HT1080 (cell line): ENCODE measurements around the gene MT1G. TPM values are rescaled to one million over a fixed set of nuclear protein-coding genes. Genes with fewer than 3 reads are reported as not detected.
A peak's percentile ranks its signal among the peaks of the same experiment; 100 is the strongest.
"Not testable (repeated sequence)": the region's sequence is repeated elsewhere in the genome, so short reads cannot be mapped to it uniquely, and the experiment has no call there.

Experiments
- DNase-seq: peaks from one replicate; pipeline ENCODE4 v3.0.0-alpha.2; 2015; ENCODE audit warnings: low read depth
- total RNA-seq: library from RNA; depleted of rRNA; stranded (reverse); fragments of >200 nt; shearing (Covaris generic); gene quantifications from 2 replicates; pipeline ENCODE4 v1.2.3, GENCODE V29; 2014

The MT1G gene
- total RNA-seq, 1 experiment from 2014 or later = 1.4 TPM

DNA sequence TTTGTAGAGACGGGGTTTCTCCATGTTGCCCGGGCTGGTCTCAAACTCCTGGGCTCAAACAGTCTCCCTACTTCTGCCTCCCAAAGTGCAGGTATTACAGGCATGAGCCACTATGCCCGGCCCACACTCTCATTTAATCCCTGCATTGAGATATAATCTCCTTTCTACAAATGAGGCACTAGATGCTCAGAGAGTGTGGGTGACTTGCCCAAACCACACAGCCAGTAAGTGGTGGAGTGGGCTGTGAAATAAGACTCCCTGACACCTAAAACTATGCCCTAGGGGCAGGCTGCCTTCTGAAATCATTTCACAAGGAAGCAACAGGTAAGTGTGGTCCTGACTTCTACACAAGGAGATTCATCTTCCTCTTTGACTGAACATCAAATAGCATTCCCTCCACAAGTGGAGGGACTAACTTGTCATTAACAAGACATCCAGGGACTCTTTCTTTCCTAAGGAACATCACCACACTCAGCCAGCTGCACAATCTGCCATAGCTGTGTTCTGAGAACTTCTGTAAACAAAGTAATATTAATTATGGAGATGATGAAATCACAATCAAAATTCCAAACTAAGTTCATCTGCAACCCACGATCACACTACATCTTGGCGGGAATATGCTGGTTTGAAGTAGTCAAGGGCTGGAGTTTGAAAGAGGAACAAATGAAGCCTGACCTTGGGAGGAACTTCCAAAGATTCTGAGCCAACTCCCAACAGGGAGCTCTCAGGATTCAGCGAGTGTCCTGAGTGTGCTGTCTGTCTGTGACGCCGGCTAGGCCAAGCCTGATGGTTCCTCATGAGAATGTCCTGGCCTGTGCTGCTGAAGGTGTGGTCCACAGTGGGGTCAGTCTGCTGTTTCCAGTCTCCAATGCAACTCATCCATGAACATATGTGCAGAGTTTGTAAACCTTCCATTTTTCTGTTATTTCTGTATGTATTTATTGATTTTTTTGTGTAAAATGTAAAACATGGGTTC, 2.3 kb downstream of the MT1G start:
- not testable (repeated sequence) for DNase-seq

- no peak for DNase-seq
Observed at GRCh38 chr16:56664506-56664905, 3.4 kb downstream of the MT1G start.

DNA sequence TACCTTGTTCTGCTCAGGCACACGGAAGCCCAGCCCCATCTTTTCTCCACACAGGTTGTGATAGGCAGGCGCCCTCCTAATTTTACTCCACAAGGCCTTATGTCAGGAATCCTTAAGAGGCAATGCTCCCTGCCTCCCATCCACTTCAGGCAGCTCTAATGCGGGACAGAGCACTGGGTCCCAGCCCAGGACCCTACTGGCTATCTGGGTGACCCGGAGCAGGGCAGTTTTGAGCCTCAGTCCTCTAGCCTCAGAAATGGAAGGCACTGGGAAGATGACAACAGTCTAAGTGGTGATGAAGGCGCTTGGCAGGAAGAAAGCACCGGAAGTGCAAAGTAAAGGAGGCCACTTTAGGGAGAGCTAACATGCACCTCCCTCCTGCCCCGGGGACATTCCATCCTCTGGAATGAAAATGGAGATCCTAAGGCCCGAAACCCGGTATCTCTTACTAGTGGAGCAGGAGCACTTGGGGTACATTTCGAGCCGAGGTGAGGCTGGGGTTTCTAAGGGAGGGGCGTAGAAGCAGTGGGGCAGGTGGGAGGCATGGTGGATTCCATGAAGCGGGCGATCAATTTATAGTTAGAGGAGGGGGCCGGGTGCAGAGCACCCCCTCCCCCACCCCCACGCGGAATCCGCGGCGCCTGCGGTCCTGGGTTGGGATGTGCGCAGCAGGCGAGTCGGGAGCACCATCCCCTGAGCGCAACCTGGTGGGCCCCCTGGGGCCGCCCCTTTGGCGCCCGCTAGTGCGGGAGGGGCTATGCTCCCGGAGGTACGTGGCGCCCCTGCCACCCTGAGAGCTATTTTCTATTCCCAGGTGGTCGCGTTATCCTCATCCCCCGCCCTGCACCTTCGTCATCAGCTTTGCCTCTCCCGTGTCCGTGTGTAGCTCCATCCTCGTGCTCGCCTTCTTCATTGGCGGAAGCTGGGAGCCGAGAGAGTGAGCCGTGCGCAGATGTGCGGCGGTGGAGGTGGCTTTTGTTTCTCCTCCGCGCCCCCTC, 5.2 kb downstream of the MT1G start:
- no peak for DNase-seq

- DNase-seq = no peak
Observed at GRCh38 chr16:56658327-56658875, 9.5 kb downstream of the MT1G start.

DNA sequence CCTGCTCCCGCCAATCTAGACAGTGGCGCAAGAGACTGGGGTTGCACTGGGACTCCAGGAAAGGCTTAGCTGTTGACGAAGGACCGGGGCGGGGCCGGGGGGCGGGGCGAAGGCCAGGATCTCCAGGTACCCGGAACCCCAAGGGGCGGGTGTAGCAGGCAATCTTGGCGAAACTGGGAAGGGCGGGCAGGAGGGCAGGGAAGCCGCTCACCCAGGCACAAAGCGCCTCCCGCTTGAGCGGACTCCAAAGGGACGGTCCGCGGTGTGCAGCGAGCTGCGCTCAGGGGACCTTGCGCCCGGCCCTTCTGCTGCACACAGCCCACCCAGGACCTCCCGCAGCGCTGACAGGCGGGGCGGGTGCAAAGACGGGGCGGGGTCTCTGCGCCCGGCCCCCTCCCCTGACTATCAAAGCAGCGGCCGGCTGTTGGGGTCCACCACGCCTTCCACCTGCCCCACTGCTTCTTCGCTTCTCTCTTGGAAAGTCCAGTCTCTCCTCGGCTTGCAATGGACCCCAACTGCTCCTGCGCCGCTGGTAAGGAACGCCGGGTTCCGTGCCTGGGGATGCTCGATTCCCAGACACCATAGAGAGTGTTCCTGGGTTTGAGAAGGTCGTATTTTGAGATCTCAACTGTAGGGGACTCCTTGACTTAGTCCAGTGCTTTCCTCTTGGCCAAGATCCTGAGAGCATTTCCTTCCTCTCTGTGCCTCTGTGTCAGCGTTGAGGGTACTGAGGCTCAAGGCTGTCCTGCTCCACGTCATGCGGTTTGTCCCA, 10.1 kb downstream of the MT1G start, which contains the start of gene MT1F:
Gene MT1F (plus strand): TSS at position 405 of the 772 bp plus-strand sequence. CDS start 100 bp downstream, at position 505.
- DNase-seq = no peak

GRCh38 chr16:56653218-56653617, 14.6 kb downstream of the MT1G start:
- no peak for DNase-seq

- no peak for DNase-seq
Observed at GRCh38 chr16:56652600-56652999, 15.3 kb downstream of the MT1G start.

- DNase-seq = no peak
Observed at GRCh38 chr16:56651586-56651985, 16.3 kb downstream of the MT1G start, which contains the start of gene MT1B. MT1B (plus strand) TSS chr16:56651886; CDS start chr16:56651954, 68 bp downstream.

DNA sequence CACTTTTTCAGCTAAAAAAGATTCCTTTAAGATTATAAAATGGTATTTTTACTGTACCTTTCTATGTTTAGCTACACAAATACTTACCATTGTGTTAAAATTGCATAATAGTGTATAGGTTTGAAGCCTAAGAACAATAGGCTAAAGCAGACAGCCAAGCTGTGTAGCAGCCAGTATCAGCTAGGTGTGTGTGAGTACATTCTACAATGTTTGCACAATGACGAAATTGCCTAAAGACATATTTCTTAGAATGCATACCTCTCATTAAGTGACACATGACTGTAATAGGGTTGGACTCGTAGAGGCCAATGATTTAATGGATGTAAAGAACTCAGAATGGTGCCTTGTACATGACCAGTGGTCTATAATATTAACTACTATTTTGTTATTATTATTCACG, 18.0 kb downstream of the MT1G start:
- DNase-seq = no peak

DNA sequence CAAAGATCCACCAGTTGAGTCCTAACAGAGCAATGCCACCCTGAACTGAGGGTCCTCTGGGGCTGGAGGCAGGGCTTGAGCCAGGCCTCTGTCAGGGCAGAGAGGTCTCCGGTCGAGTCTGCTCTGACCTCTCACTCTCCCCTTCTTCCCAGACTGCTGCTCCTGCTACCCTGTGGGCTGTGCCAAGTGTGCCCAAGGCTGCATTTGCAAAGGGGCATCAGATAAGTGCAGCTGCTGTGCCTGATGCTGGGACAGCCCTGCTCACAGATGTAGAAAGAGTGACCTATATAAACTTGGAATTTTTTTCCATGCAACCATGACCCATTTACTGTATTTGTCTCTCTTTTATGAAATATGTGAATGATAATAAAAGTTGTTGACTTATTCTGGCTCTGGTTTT, 18.6 kb downstream of the MT1G start:
- no peak for DNase-seq

DNA sequence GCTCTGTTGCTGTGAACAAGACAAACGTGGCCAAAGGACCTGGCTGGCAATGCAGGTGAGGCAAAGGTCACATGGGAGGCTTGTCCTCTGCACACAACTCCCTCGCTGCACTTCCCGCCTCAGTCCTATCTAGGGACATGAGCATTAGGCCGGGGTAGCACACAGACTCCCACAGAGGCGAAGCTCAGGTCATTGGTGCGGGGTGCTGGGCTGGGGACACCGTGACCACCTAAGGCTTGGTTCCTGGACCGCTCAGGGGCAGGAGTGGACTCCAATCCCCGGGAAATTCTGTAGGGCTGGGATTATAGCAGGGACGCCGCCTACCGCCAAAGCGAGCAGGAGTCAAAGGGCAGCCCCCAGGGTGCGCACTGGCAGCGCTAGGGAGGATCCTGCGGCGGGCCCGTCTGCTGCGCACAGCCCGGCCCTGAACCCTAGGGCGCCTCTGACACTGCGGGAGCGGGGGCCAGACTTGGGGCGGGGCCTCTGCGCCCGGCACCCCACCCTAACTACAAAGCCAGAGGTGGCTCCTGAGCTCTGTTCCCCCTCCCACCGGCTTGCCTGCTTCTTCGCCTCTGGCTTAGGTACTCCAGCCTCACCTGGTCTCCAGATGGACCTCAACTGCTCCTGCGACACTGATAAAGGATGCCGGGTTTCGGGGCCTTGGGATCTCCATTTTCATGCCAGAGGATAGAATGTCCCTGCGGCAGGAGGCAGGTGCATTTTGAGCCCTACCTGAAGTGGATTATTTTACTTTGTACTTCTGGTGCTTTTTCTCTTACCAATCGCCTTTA, 20.0 kb downstream of the MT1G start:
- no peak for DNase-seq

GRCh38 chr16:56645838-56646237, 22.0 kb downstream of the MT1G start:
- DNase-seq = no peak

- no peak for DNase-seq
Observed at GRCh38 chr16:56645311-56645710, 22.6 kb downstream of the MT1G start.

DNA sequence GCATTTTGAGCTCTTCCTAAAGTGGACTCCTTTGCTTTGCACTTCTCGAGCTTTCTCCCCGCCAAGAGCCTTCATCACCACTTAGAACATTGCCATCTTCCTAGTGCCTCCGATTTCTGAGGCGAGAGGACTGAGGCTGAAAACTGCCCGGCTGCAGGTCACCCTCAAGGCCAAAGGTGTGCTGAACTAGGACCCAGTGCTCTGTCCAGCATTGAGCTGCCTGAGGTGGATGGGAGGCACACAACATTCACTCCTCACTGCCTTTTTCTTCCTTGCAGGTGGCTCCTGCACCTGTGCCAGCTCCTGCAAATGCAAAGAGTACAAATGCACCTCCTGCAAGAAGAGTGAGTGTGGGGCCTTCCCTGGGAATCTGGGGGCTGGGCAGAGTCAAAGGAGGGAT, 24.0 kb downstream of the MT1G start:
- DNase-seq = no peak

DNA sequence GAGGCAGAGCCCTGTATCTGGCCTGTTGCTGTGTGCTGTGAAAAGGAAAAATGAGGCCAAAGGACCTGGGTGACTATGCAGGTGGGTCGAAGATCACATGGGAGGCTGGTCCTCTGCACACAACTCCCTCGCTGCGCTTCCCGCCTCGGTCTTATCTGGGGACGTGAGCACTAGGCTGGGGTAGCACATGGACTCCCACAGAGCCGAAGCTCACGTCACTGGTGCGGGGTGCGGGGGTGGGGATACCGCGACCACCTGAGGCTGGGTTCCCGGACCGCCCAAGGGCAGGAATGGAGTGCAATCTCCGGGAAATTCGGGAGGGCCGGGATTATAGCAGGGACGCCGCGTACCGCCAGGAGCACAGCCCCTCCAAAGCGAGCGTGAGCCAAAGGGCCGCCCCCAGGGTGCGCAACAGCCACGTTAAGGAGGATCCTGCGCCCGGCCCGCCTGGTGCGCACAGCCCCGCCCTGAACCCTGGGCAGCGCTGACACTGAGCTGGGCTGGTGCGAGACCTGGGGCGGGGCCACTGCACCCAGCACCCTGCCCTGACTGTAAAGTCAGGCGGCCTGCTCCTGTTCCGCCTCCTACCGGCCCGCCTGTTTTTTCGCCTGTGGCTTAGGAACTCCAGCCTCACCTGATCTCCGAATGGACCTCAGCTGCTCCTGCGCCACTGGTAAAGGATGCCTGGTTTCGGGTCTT, 24.6 kb downstream of the MT1G start:
- peak; percentile 42 for DNase-seq

GRCh38 chr16:56641166-56641565, 26.7 kb downstream of the MT1G start:
- no peak for DNase-seq

GRCh38 chr16:56640076-56640475, 27.8 kb downstream of the MT1G start:
- DNase-seq = no peak

GRCh38 chr16:56639045-56639444, 28.8 kb downstream of the MT1G start:
- no peak for DNase-seq
